Measurements from ENCODE around the gene BRIX1.
"Not testable (repeated sequence)": the region's sequence is repeated elsewhere in the genome, so short reads cannot be mapped to it uniquely, and the experiment has no call there.

BRIX1 gene

GRCh38 chr5:34914671-34915138 is 806 bp upstream of the BRIX1 start:
- DNase-seq (ENCODE audit: low read depth): no peak

DNA sequence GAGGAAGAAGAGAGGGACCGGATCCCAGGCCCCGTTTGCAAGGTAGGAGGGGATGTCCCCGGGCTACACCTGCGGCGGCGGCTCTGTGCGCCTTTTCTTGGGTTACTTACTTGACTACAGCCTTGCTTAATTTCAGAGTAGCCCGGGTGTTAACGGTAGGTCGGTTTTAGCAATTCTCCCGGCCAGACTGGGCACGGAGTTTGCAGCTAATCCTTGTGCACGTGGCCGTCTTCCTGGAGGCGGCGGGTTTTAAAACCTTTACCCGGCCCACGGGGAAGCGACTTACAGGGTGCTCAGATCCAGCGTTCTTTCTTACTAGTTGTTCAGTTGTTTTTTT is 313 bp downstream of the BRIX1 start:
- DNase-seq (ENCODE audit: low read depth): peak; percentile 11

DNA sequence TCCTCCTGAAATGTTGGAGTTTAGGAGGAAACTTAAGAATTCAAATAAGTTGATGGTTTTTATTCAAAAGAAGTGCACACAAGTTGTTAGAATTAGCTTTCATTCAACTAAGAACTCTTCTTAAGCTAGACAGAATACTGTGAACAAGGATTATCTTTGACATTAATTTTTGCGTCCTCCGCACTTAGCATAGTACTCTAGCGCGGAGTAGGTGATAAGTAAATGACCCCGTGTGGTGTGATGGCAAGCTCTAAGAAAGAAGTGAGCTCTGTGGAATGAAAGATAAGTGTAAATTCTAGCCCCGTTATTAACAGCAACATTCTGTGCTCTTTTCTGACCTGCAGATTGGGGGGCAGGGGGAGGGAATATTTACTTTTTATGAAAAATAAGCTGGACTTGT is 1.0 kb downstream of the BRIX1 start:
- no peak for DNase-seq (ENCODE audit: low read depth)

DNA sequence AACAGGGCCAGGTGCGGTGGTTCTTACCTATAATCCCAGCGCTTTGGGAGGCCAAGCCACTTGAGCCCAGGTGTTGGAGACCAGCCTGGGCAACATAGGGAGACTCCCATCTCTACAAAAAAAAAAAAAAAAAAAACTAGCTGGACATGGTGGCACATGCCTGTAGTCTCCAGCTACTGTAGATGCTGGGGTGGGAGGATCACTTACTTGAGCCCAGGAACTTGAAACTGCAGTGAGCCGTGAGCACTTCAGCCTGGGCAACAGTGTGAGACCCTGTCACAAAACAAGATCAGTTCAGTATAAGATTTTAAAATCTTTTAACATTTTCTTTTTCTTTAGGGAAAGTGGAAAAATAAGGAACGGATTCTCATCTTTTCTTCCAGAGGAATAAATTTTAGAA is 2.5 kb downstream of the BRIX1 start:
- DNase-seq (ENCODE audit: low read depth): no peak

DNA sequence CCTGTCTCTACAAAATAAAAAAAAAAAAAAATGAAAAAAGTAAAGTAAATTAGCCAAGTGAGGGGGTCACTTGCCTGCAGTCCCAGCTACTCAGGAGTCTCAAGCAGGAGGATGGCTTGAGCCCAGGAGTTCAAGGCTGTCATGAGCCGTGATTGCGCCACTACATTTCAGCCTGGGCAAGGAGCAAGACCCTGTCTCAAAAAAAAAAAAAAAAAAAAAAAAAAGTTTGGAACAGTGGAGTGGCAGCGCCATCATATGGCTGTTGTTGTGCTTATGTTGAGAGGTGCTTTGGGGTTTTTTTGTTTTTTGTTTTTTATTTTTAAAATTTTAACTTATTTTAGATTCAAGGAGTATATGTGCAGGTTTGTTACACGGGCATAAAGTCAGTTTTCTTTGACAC is 3.6 kb downstream of the BRIX1 start:
- DNase-seq (ENCODE audit: low read depth): no peak

GRCh38 chr5:34923256-34923655 is 7.7 kb downstream of the BRIX1 start:
- not testable (repeated sequence) for DNase-seq (ENCODE audit: low read depth)

GRCh38 chr5:34923694-34924461 is 8.4 kb downstream of the BRIX1 start:
- DNase-seq (ENCODE audit: low read depth): peak; percentile 49

DNA sequence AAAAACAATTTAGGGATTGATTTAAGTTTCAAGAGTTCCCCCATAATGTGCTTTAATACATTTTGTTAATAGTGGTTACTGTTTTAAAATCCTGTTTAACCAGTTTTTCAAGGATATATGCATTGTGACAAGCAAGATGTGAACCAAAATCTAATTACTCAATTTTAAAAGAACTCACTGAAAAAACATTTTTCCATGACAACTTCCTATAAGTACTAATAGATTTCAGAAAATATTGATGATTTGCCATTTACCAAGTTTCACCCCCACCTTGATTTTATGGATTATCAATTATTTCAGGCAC is 8.9 kb downstream of the BRIX1 start:
- DNase-seq (ENCODE audit: low read depth): no peak

DNA sequence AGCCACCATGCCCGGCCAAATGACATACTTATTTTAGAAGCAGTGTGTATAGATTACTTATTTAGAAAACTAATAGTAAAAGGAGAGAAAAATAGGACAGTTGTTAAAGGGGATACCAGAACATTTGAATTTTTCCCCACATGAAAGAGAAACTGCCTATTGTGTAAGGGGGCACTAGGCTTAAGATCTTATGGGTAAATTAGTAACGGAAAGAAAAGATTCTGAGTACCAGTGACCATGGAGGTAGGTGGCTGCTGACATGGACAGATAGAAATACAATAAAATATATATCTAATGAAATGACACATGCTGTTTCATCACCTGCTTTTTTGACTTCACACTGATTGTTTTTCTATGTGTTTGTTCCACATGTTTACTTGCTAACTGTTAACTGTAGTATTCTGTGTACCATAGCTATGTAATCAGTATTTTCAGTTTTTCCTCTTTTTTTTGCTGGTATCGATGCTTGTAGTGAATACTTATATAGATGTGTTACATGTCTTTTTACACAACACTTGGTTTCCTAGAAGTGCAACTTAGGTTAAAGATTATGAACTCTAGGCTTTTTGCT is 10.9 kb downstream of the BRIX1 start:
- DNase-seq (ENCODE audit: low read depth): no peak

DNA sequence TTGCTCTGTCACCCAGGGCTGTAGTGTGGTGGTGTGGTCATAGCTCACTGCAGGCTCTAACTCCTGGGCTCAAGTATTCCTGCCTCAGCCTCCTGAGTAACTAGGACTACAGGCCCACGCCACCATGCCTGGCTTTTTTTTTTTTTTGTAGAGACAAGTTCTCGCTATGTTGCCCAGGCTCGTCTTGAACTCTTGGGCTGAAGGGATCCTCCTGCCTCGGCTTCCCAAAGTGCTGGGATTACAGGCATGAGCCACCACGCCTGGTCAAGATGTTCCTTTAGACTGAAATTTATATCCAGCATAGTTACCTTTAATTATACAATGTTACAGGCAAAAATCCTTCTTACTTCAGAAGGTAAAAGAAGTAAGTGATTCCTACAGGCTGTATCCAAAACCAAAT is 12.3 kb downstream of the BRIX1 start:
- DNase-seq (ENCODE audit: low read depth): no peak

- DNase-seq (ENCODE audit: low read depth): no peak
Observed at GRCh38 chr5:34928267-34928666, 12.8 kb downstream of the BRIX1 start.

DNA sequence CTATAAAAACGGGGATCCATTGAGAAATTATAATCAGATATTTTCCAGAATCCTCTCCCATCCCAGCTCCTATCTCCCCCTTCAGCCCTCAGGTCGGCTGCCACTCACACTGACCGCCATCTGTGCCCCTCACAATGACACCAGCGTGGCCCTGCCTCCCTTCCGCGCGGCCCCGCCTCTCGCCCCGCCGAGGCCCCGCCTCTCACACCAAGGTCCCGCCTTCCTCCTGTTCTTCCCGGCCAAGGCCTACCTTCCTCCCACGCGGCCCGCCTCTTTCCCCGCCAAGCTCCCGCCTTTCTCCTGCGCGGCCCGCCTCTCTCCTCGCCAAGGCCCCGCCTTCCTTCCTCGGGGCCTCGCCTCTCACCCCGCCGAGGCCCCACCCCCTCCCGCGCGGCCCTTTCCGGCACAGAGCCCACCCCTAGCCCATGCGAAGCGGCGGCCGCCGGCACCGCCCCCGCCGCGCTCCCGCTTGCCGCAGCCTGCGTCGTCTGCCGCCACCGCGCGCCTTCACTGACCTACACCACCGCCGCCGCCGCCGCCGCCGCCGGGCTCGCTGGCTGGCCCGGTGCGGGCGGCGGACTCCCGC is 13.7 kb downstream of the BRIX1 start, which contains the start of gene DNAJC21:
DNAJC21 (plus strand) TSS at position 426 of the 586 bp plus-strand sequence. CDS start 261 bp downstream, outside the sequence.
- DNase-seq (ENCODE audit: low read depth): peak; percentile 98

GRCh38 chr5:34929720-34930461 is 14.4 kb downstream of the BRIX1 start:
- peak; percentile 68 for DNase-seq (ENCODE audit: low read depth)

DNA sequence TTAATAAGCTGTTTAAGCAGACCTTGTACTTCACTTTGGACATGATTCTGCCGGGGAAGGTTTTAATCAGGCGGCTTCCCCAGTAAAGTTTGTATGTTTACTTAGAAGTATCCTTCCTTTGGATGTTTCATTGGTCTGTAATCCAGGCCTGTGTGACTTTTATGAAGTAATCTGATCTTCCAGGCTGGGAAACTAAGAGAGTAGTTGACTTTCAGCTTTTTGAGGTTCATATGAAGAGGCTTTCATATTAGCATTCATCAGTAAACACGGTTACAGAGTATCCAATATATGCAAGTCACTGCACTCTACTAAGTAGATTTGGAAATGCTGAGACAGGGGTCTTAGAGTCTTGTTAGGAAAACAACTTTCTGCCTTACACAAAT is 14.9 kb downstream of the BRIX1 start:
- DNase-seq (ENCODE audit: low read depth): no peak

GRCh38 chr5:34930870-34931269 is 15.4 kb downstream of the BRIX1 start:
- no peak for DNase-seq (ENCODE audit: low read depth)

- DNase-seq (ENCODE audit: low read depth): no peak
Observed at GRCh38 chr5:34932947-34933346, 17.4 kb downstream of the BRIX1 start.

- no peak for DNase-seq (ENCODE audit: low read depth)
Observed at GRCh38 chr5:34941936-34942335, 26.4 kb downstream of the BRIX1 start.

DNA sequence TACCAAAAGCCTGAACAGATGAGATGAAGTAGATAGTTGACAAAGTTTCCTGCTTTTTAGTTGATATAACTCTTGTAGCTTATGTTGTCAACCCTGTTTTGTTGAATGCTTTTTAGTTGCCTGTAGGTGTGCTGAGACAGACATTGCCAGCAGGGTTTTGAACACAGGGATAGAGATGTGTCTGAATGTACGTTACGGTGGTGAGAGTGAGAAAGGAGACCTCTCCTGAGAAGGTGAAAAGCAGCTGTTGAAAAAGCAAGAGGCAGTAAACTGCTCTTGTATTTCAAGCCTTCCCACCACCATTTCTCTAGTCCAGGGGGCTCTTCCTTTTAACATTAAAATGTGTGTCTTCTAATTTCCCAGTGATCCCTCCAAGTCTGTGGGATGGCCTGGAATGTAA is 28.5 kb downstream of the BRIX1 start:
- DNase-seq (ENCODE audit: low read depth): no peak

GRCh38 chr5:34944460-34945047 is 29.0 kb downstream of the BRIX1 start:
- DNase-seq (ENCODE audit: low read depth): no peak

GRCh38 chr5:34957321-34957720 is 41.8 kb downstream of the BRIX1 start:
- no peak for DNase-seq (ENCODE audit: low read depth)

GRCh38 chr5:34957857-34958690 is 42.6 kb downstream of the BRIX1 start:
- DNase-seq (ENCODE audit: low read depth): no peak

GRCh38 chr5:34959323-34959722 is 43.8 kb downstream of the BRIX1 start:
- no peak for DNase-seq (ENCODE audit: low read depth)

Measured in activated T-cell treated with anti-CD3 and anti-CD28 coated beads for 24 hours (primary cell).